HG03565 (cell line): ENCODE results near the gene MCM9.

Experiments
- ATAC-seq: cut with Tn5 transposase; IDR thresholded peaks from one replicate; pipeline ENCODE4 v1.9.1; 2021; ENCODE audit warnings: mild to moderate bottlenecking, moderate library complexity; ENCODE audit not compliant: unreplicated experiment

Gene MCM9

GRCh38 chr6:118934461-118935330, at the start of gene MCM9:
TSS of gene MCM9 (minus strand) at chr6:118935159. CDS start at chr6:118931723, 3,436 bp downstream.
- peak; percentile 94 for ATAC-seq

- no peak for ATAC-seq
These were observed 49.4 kb upstream of the MCM9 start for GRCh38 chr6:118984342-118984741.

- ATAC-seq, result no peak
These were observed 47.6 kb upstream of the MCM9 start for GRCh38 chr6:118982575-118982911.

- no peak for ATAC-seq
These were observed 47.1 kb upstream of the MCM9 start for GRCh38 chr6:118981884-118982574.

- ATAC-seq, result no peak
These were observed 45.1 kb upstream of the MCM9 start for GRCh38 chr6:118980063-118980462.

GRCh38 chr6:118974790-118975189, 39.8 kb upstream of the MCM9 start:
- ATAC-seq, result no peak

- no peak for ATAC-seq
These were observed 36.7 kb upstream of the MCM9 start for GRCh38 chr6:118971682-118972081.

GRCh38 chr6:118970866-118971265, 35.9 kb upstream of the MCM9 start:
- ATAC-seq, result no peak

- ATAC-seq, result no peak
These were observed 33.5 kb upstream of the MCM9 start for GRCh38 chr6:118968416-118968815.

GRCh38 chr6:118967239-118967638, 32.3 kb upstream of the MCM9 start:
- no peak for ATAC-seq

GRCh38 chr6:118965843-118966370, 30.9 kb upstream of the MCM9 start:
- ATAC-seq, result no peak

GRCh38 chr6:118965371-118965770, 30.4 kb upstream of the MCM9 start:
- ATAC-seq, result no peak

- ATAC-seq, result no peak
These were observed 28.0 kb upstream of the MCM9 start for GRCh38 chr6:118963003-118963402.

GRCh38 chr6:118959903-118960302, 24.9 kb upstream of the MCM9 start:
- no peak for ATAC-seq

GRCh38 chr6:118953391-118953790, 18.4 kb upstream of the MCM9 start:
- no peak for ATAC-seq

- no peak for ATAC-seq
These were observed 17.7 kb upstream of the MCM9 start for GRCh38 chr6:118952683-118953082.

- no peak for ATAC-seq
These were observed 10.3 kb upstream of the MCM9 start for GRCh38 chr6:118945217-118945616.

GRCh38 chr6:118940770-118941169, 5.8 kb upstream of the MCM9 start:
- ATAC-seq, result no peak

GRCh38 chr6:118939683-118940082, 4.7 kb upstream of the MCM9 start:
- no peak for ATAC-seq

- no peak for ATAC-seq
These were observed 1.2 kb upstream of the MCM9 start for GRCh38 chr6:118935978-118936703.

- peak; percentile 3 for ATAC-seq
These were observed 341 bp upstream of the MCM9 start for GRCh38 chr6:118935331-118935668.
